Vagina (tissue), 2 donors: ENCODE data around the gene MICAL2.

Experiments
- CTCF ChIP-seq, 3 experiments: fragments of 450-650 bp in 2 of 3; fragments of 200-600 bp in 1 of 3; sonication (generic) in 1 of 3; IDR thresholded peaks; one replicate each; pipeline ENCODE4 v1.5.1; 2017 to 2019; ENCODE audit warnings: antibody characterized with exemption in 3 of 3, mild to moderate bottlenecking in 2 of 3, moderate library complexity in 2 of 3
- POLR2A ChIP-seq, 2 donors: fragments of 450-650 bp; IDR thresholded peaks; one replicate each; pipeline ENCODE4 v1.6.1; 2017; ENCODE audit warnings: antibody characterized with exemption in 2 of 2, mild to moderate bottlenecking in 2 of 2, moderate library complexity in 2 of 2
- POLR2AphosphoS5 ChIP-seq, 2 donors: sonication (generic); formaldehyde crosslinking; IDR thresholded peaks; one replicate each; pipeline ENCODE4 v1.9.0; 2017; ENCODE audit warnings: antibody characterized with exemption in 2 of 2, mild to moderate bottlenecking in 2 of 2, low read depth in 1 of 2; ENCODE audit not compliant: insufficient read depth in 1 of 2

GRCh38 chr11:12202661-12203310 is 92.4 kb downstream of the MICAL2 start:
- TF ChIP-seq POLR2AphosphoS5 (IDR thresholded peaks at IDR 0.05; ENCODE audit: insufficient read depth in 1 of 2, low read depth in 1 of 2) (no peak), POLR2A (IDR thresholded peaks at IDR 0.05) (no peak), CTCF (IDR thresholded peaks at IDR 0.05) (no peak)
